Superior temporal gyrus (tissue), 1 donor: Measurements from ENCODE around the gene XCL1.

Experiments used
- DNase-seq: peaks from one replicate; pipeline ENCODE4 v3.0.0-alpha.2; 2016; ENCODE audit errors: extremely low spot score

The XCL1 gene

GRCh38 chr1:168605443-168605842 is 29.0 kb downstream of the XCL1 start:
- no peak for DNase-seq

- DNase-seq, result no peak
Measured at GRCh38 chr1:168606096-168606495, 29.7 kb downstream of the XCL1 start.

GRCh38 chr1:168607872-168608428 is 31.5 kb downstream of the XCL1 start:
- DNase-seq, result no peak

- DNase-seq, result peak; percentile 69
Measured at GRCh38 chr1:168608796-168609715, 32.7 kb downstream of the XCL1 start.

- peak; percentile 38 for DNase-seq
Measured at GRCh38 chr1:168609741-168610510, 33.5 kb downstream of the XCL1 start.

- no peak for DNase-seq
Measured at GRCh38 chr1:168613038-168613451, 36.6 kb downstream of the XCL1 start.

- no peak for DNase-seq
Measured at GRCh38 chr1:168613691-168614231, 37.4 kb downstream of the XCL1 start.

GRCh38 chr1:168614235-168614634 is 37.8 kb downstream of the XCL1 start:
- DNase-seq, result no peak

- no peak for DNase-seq
Measured at GRCh38 chr1:168615965-168616364, 39.6 kb downstream of the XCL1 start.

GRCh38 chr1:168617974-168618750 is 41.8 kb downstream of the XCL1 start:
- peak; percentile 79 for DNase-seq

GRCh38 chr1:168618886-168619285 is 42.5 kb downstream of the XCL1 start:
- DNase-seq, result peak; percentile 11

GRCh38 chr1:168621356-168621755 is 45.0 kb downstream of the XCL1 start:
- DNase-seq, result no peak

GRCh38 chr1:168623003-168623828 is 46.8 kb downstream of the XCL1 start:
- DNase-seq, result peak; percentile 23

GRCh38 chr1:168623831-168624230 is 47.4 kb downstream of the XCL1 start:
- DNase-seq, result no peak

- DNase-seq, result peak; percentile 4
Measured at GRCh38 chr1:168626326-168626725, 49.9 kb downstream of the XCL1 start.

GRCh38 chr1:168627370-168627769 is 51.0 kb downstream of the XCL1 start:
- DNase-seq, result no peak

GRCh38 chr1:168628807-168629206 is 52.4 kb downstream of the XCL1 start:
- DNase-seq, result no peak

GRCh38 chr1:168629466-168629865 is 53.1 kb downstream of the XCL1 start:
- DNase-seq, result no peak
